ENCODE data around the gene FUNDC2.

DNA sequence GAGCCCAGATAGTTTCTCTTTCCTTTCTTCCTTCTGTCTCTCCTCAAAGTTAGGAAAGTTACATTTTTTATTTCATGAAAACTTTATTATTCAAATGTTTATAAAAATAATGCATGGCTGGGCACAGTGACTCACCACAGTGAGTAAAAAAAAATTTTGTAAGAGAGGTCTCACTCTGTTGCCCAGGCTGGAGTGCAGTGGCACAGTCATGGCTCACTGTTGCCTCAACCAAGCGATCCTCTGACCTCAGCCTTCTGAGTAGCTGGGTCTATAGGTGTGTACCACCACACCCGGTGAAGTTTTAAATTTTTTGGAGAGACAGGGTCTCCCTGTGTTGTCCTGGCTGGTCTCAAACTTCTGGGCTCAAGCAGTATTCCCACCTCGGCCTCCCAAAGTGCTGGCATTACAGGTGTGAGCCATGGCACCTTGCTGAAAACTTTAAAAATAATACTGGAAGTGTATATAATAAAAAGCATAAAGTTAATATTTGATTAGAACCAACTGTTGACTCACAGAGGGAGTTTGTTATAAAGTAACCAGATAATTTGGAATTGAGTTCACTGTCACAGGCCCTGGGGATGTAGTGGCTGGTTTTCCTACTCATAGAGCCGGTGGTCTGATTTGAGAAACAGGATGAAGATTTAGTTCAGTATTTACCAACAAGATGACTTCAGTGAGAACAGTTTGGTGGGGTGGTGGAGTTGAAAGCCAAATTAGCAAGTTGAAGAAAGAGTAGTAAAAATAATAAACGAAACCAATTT is 26.3 kb downstream of the FUNDC2 start:
- TF ChIP-seq, protein P1, sequence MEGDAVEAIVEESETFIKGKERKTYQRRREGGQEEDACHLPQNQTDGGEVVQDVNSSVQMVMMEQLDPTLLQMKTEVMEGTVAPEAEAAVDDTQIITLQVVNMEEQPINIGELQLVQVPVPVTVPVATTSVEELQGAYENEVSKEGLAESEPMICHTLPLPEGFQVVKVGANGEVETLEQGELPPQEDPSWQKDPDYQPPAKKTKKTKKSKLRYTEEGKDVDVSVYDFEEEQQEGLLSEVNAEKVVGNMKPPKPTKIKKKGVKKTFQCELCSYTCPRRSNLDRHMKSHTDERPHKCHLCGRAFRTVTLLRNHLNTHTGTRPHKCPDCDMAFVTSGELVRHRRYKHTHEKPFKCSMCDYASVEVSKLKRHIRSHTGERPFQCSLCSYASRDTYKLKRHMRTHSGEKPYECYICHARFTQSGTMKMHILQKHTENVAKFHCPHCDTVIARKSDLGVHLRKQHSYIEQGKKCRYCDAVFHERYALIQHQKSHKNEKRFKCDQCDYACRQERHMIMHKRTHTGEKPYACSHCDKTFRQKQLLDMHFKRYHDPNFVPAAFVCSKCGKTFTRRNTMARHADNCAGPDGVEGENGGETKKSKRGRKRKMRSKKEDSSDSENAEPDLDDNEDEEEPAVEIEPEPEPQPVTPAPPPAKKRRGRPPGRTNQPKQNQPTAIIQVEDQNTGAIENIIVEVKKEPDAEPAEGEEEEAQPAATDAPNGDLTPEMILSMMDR (IDR thresholded peaks at IDR 0.05): no peak
- TF ChIP-seq POLR2A (IDR thresholded peaks at IDR 0.05): no peak

Measured in right lobe of liver (tissue), 4 donors.